ENCODE results near the gene MED16.
"Not testable (repeated sequence)": the region's sequence is repeated elsewhere in the genome, so short reads cannot be mapped to it uniquely, and the experiment has no call there.

MED16 gene

GRCh38 chr19:907183-907853 lies 14.3 kb upstream of the MED16 start:
- no peak for DNase-seq (ENCODE audit: low read depth)

DNA sequence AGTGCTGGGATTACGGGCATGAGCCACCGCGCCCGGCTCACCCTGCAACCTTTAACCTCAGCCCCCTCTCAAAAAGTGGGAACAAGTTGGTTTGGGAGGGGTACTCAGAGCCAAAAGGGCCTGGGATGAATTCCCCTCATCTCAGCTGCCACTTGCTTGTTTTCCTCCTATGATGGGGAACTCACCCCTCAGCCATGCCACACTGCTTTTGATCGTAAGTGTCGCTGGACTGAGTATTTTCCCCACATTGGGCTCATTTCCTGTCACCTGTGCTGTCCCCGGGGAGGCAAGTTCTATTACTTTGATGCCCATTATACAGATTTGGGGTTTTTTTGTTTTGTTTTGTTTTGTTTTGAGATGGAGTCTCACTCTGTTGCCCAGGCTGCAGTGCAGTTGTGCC lies 13.5 kb upstream of the MED16 start:
- no peak for DNase-seq (ENCODE audit: low read depth)

- DNase-seq (ENCODE audit: low read depth) = no peak
Measured at GRCh38 chr19:904545-904944, 11.6 kb upstream of the MED16 start.

GRCh38 chr19:903266-903797 lies 10.3 kb upstream of the MED16 start:
- no peak for DNase-seq (ENCODE audit: low read depth)

GRCh38 chr19:902446-903226 lies 9.6 kb upstream of the MED16 start:
- no peak for DNase-seq (ENCODE audit: low read depth)

DNA sequence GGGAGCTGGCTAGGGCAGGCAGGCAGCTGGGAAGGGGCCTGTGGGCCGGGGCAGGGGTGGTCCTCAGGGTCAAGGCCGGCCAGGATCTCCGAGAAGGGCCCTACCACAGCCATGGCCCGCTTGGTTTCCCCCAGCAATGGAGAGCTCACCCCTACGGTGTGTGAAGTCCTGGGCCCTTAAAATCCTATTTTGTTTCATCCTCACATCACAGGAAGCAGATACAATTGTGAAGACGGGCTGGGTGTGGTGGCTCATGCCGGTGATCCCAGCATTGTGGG lies 9.0 kb upstream of the MED16 start:
- DNase-seq (ENCODE audit: low read depth) = no peak

- DNase-seq (ENCODE audit: low read depth) = no peak
Measured at GRCh38 chr19:901216-902092, 8.5 kb upstream of the MED16 start.

GRCh38 chr19:900302-901111 lies 7.5 kb upstream of the MED16 start:
- DNase-seq (ENCODE audit: low read depth) = no peak

GRCh38 chr19:900043-900301 lies 7.0 kb upstream of the MED16 start:
- no peak for DNase-seq (ENCODE audit: low read depth)

GRCh38 chr19:899336-900042 lies 6.5 kb upstream of the MED16 start:
- DNase-seq (ENCODE audit: low read depth) = no peak

DNA sequence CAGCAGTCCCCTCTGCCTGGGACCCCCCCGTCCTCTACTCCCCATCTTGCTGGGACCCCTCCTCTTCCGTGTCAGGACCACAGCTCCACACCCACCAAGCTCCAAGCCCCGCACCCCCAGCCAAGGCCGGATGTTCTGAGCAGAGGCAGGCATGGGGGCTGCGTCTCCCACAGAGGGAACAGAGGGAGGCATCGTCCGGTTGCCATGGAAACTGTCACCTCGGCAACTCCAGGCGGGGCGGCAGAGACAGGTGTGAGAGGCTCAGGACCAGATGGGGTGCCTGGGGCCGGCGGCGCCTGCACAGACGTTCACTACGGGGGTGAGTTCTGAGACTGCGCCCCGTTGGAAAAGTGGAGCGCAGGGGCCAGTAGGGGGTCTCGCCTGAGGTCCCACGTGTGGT lies 5.7 kb upstream of the MED16 start:
- DNase-seq (ENCODE audit: low read depth) = no peak

- no peak for DNase-seq (ENCODE audit: low read depth)
Measured at GRCh38 chr19:897442-898039, 4.6 kb upstream of the MED16 start.

DNA sequence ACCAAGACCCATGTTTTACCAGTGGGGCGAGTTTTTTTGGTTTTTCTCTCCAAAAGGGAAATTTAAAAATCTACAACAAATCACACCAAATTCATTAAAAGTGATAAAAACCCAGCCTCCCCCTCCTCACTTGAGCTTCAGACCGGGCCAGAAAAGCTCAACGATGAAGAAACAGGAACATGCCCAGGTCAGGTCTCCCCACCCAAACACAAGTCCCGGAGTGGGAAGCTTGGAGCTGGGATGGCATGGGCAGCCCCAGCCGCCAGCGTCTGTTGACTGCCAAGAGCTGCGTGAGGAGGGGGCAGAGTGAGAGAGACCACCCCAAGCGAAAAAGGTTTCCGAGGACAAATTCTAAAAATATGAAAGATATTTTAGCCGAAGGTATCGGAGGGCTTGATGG lies 4.0 kb upstream of the MED16 start:
- DNase-seq (ENCODE audit: low read depth) = no peak

DNA sequence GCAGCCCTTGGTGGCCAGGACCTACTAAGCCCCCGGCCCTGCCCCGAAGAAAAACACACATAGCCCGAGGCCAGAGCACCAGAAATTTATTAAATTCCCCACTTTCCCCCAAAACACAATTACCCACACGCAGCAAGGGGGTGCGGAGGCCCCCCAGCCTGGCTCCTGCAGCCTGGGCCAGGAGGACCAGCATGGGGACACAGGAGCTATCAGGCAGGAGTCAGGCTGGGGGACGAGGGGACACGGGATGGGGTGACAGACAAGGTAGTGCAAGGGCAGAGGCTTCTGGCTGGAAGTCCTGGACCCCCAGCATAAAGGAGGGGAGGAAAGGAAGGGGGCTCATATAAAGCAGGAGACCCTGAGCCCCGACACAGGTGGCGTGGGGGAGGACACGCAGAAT lies 3.4 kb upstream of the MED16 start:
- DNase-seq (ENCODE audit: low read depth) = no peak

DNA sequence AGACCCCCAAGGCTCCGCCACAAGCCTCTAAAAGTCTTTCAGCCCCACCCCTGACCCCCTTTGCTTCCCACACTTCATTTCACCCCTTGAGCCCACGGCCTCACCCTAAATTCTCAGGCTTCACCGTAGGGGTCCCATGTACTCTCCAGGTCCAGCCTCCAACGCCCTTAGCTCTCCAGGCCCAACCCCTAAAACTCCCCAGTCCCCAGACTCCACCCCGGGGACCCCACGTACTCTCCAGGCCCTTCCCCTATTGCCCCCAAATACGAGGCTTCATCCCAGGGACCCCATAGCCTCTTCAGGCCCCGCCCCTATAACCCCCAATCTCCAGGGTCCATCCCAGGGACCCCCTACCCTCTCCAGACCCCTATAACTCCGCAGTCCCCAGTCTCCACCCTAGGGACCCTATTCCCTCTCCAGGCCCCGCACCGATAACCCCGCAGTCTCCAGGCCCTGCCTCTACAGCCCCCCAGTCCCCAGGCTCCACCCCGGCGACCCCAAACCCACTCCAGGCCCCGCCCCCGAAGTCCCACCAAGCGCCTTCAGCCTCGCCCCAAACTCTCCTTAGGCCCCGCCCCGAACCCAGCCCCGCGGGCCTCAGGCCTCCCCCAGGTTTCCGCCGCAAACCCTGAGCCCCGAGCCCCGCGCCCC lies 619 bp downstream of the MED16 start:
- DNase-seq (ENCODE audit: low read depth) = no peak

DNA sequence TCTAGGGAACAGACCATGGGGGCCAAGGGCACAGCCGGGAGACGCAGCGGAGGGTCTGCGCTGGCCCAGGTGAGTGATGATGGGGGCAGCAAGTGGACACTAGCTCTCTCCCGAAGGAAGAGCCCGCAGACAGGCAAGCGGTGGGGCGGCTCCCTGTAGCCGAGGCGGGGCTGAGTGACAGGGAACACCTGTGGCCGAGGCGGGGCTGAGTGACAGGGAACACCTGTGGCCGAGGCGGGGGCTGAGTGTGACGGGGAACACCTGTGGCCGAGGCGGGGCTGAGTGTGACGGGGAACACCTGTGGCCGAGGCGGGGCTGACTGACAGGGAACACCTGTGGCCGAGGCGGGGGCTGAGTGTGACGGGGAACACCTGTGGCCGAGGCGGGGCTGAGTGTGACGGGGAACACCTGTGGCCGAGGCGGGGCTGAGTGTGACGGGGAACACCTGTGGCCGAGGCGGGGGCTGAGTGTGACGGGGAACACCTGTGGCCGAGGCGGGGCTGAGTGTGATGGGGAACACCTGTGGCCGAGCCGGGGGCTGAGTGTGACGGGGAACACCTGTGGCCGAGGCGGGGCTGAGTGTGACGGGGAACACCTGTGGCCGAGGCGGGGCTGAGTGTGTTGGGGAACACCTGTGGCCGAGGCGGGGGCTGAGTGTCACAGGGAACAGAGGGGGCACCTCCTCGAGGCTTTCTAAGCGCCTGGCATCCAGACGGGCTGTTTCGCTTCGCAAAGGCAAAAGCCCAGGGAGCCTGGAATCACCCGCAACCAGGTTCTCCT lies 1.4 kb downstream of the MED16 start:
- DNase-seq (ENCODE audit: low read depth) = not testable (repeated sequence)

GRCh38 chr19:890831-891230 lies 2.2 kb downstream of the MED16 start:
- no peak for DNase-seq (ENCODE audit: low read depth)

DNA sequence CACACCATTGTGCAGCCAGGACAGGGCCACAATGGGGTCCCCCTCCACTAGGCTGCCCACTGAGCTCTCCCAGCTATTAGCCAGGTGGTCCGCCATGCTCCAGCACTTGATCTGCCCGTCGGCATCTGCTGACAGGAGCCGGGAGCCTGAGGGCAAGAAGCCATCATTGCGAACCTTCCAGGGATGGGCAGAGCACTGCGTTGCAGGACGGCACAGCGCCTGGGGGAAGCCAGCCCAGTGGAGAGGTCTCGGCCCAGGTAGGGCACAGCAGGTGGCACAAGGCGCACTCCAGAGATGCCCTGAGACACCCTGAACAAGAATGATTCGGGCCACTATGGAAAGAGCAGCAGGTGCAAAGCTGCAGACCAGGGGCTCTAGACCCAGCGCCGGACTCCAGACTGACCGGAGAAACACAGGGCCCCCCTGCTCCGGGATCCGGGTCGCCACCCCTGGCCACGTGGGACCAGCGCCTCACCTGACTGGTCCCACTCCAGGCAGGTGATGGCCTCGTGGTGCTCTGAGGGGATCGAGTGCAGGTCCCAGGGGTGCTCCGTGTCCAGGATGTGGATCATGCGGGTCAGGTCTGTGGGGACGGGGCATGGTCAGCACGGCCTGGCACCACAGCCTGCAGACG lies 3.2 kb downstream of the MED16 start:
- DNase-seq (ENCODE audit: low read depth) = no peak

Data from stimulated activated CD8-positive, alpha-beta memory T cell treated with anti-CD3 and anti-CD28 coated beads, Interleukin-12 subunit alpha, Interleukin-12 subunit beta, amount 100 ng/mL, for 1 hour (primary cell).